DND-41 (cell line): ENCODE results near the gene TXNDC11.

Experiments used
- ATAC-seq: fragments of 200-7000 bp; cut with Tn5 transposase; 3 replicates; pipeline ENCODE4 v1.9.1; 2021; ENCODE audit warnings: low read depth; ENCODE audit not compliant: insufficient read depth
- DNase-seq: peaks from one replicate; pipeline ENCODE4 v3.0.0-alpha.2; 2020
- H2AFZ ChIP-seq: 2 replicates; pipeline ENCODE4 v1.6.0; 2012; ENCODE audit warnings: low read depth, low read length
- H3K27ac ChIP-seq: 2 replicates; pipeline ENCODE4 v1.5.1; 2012; ENCODE audit warnings: low read length, inconsistent platforms
- H3K27me3 ChIP-seq: fragments of 200-600 bp; sonication (generic); 2 replicates; pipeline ENCODE4 v1.6.0; 2012; ENCODE audit warnings: low read length, mild to moderate bottlenecking, inconsistent platforms; ENCODE audit not compliant: insufficient read depth, poor library complexity
- H3K36me3 ChIP-seq: 2 replicates; pipeline ENCODE4 v1.5.1; 2012; ENCODE audit warnings: low read length, inconsistent platforms; ENCODE audit not compliant: insufficient read depth
- H3K4me1 ChIP-seq: 2 replicates; pipeline ENCODE4 v1.5.1; 2012; ENCODE audit warnings: mild to moderate bottlenecking, low read length; ENCODE audit not compliant: insufficient read depth
- H3K4me2 ChIP-seq: 2 replicates; pipeline ENCODE4 v1.6.0; 2012; ENCODE audit warnings: mild to moderate bottlenecking, moderate library complexity, low read length, inconsistent platforms; ENCODE audit not compliant: insufficient read depth
- H3K4me3 ChIP-seq, 2 experiments: fragments of 200-600 bp in 1 of 2; shearing (Covaris generic) in 1 of 2; 2 replicates each; pipeline ENCODE4 v1.5.1; 2012 to 2016; ENCODE audit warnings: inconsistent platforms in 2 of 2, low read length in 2 of 2, mild to moderate bottlenecking in 2 of 2, low read depth in 1 of 2, moderate library complexity in 1 of 2
- H3K79me2 ChIP-seq: 2 replicates; pipeline ENCODE4 v1.6.0; 2012; ENCODE audit warnings: low read length, inconsistent platforms; ENCODE audit not compliant: insufficient read depth
- H3K9ac ChIP-seq: 2 replicates; pipeline ENCODE4 v1.6.0; 2012; ENCODE audit warnings: low read depth, mild to moderate bottlenecking, inconsistent platforms, low read length, moderate library complexity
- H3K9me3 ChIP-seq: 2 replicates; pipeline ENCODE4 v1.5.1; 2012; ENCODE audit warnings: low read length, moderate library complexity, mild to moderate bottlenecking, inconsistent platforms; ENCODE audit not compliant: insufficient read depth, severe bottlenecking
- H4K20me1 ChIP-seq: 2 replicates; pipeline ENCODE4 v1.6.0; 2012; ENCODE audit warnings: low read length; ENCODE audit not compliant: insufficient read depth
- EZH2 ChIP-seq: IDR thresholded peaks from 3 replicates; pipeline ENCODE4 v1.6.1; 2012; ENCODE audit warnings: borderline replicate concordance, low read depth, mild to moderate bottlenecking, moderate library complexity, low read length, inconsistent platforms; ENCODE audit not compliant: severe bottlenecking
- TF ChIP-seq, protein P1 (sequence below): IDR thresholded peaks from 2 replicates; pipeline ENCODE4 v1.5.1; 2012; ENCODE audit warnings: borderline replicate concordance, low read length, moderate library complexity, mild to moderate bottlenecking; ENCODE audit not compliant: poor library complexity, severe bottlenecking; ENCODE audit errors: extremely low read depth

Gene TXNDC11

DNA sequence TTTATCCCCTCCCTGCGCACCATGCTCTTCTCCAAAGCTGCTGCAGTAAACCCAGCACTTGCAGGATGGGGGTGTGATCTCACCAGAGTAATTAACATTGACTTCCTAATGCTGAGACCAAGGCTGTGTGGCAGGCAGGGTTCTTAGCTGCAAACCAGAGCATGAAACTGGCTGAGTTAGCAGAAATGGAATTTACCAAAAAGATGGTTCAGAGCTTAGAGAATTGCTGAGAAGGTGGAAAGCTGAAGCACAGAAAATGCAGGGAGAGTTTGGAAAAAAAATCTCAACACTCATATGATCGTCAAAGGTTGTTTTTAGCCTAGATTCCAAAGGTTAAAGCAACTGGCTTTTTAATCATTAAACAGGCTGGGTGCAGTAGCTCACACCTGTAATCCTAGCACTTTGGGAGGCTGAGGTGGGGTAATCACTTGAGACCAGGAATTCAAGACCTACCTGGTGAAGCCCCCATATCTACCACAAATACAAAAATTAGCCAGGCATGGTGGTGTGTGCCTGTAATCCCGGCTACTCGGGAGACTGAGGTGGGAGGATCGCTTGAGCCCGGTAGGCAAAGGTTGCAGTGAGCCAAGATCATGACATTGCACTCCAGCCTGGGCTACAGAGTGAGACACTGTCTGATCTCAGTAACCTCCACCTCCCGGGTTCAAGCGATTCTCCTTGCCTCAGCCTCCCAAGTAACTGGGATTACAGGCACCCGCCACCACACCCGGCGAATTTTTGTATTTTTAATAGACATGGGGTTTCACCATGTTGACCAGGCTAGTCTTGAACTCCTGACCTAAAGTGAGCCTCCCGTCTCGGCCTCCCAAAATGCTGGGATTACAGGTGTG lies 6.0 kb upstream of the TXNDC11 start:
- peaks cover 43% of the 10 kb centered on the region for H3K36me3 ChIP-seq
- H3K4me3 ChIP-seq: no peak overlapping the region
- no peak overlapping the region for H2AFZ ChIP-seq
- no peak overlapping the region for H3K9ac ChIP-seq
- H3K4me2 ChIP-seq: no peak overlapping the region
- H3K27me3 ChIP-seq: no peaks in the 10 kb centered on the region
- H3K27ac ChIP-seq: no peak overlapping the region
- peaks cover 5% of the 10 kb centered on the region for H3K4me1 ChIP-seq
- no peaks in the 10 kb centered on the region for H3K9me3 ChIP-seq
- H3K79me2 ChIP-seq: no peaks in the 10 kb centered on the region
- DNase-seq (no peak), ATAC-seq (no peak)
- TF ChIP-seq, protein P1, sequence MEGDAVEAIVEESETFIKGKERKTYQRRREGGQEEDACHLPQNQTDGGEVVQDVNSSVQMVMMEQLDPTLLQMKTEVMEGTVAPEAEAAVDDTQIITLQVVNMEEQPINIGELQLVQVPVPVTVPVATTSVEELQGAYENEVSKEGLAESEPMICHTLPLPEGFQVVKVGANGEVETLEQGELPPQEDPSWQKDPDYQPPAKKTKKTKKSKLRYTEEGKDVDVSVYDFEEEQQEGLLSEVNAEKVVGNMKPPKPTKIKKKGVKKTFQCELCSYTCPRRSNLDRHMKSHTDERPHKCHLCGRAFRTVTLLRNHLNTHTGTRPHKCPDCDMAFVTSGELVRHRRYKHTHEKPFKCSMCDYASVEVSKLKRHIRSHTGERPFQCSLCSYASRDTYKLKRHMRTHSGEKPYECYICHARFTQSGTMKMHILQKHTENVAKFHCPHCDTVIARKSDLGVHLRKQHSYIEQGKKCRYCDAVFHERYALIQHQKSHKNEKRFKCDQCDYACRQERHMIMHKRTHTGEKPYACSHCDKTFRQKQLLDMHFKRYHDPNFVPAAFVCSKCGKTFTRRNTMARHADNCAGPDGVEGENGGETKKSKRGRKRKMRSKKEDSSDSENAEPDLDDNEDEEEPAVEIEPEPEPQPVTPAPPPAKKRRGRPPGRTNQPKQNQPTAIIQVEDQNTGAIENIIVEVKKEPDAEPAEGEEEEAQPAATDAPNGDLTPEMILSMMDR: no peak
- H4K20me1 ChIP-seq: no peaks in the 10 kb centered on the region

DNA sequence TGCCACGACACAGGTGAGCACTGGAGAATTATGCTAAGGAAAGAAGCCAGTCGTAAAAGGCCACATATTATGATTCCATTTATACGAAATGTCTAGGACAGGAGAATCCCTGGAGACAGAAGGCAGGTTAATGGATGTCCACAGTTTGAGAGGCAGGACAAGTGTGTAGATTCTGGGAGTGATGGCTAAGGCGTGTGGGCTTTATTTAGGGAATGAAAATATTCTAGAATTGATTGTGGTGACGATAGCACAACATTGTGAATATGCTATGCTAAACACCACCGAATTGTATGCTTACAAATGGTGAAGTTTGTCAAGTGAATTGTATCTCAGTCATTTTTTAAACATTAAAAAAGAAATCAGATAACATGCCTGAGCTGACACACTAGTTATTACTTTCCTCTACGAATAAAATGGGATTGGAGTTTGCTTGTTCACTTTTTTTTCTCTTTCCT lies 5.3 kb upstream of the TXNDC11 start:
- ATAC-seq: no peak
- H3K4me1 ChIP-seq: peaks cover 11% of the 10 kb centered on the region
- no peaks in the 10 kb centered on the region for H3K9me3 ChIP-seq
- no peaks in the 10 kb centered on the region for H3K79me2 ChIP-seq
- H3K9ac ChIP-seq: no peak overlapping the region
- DNase-seq: no peak
- no peak overlapping the region for H3K4me2 ChIP-seq
- H4K20me1 ChIP-seq: no peaks in the 10 kb centered on the region
- TF ChIP-seq EZH2: no peak
- TF ChIP-seq, protein P1: no peak
- no peaks in the 10 kb centered on the region for H3K27me3 ChIP-seq
- H2AFZ ChIP-seq: no peak overlapping the region
- H3K27ac ChIP-seq: no peak overlapping the region
- H3K36me3 ChIP-seq: peaks cover 37% of the 10 kb centered on the region
- no peak overlapping the region for H3K4me3 ChIP-seq

DNA sequence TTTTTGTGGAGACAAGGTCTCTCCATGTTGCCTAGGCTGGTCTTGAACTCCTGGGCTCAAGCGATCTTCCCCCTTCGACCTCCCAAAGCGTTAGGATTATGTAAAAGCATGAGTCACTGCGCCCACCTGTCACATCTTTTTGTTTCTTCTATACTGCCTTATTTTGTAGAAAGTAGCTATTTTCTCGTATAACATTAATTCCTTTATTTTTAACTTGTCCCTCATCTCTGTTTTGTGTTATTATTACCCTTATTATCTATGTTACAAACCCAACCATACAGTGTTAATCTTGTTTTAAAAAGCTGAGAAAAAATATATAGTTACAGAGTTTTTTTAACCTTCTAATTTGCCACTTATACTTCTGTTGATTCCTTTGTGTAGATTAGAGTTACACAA lies 1.4 kb upstream of the TXNDC11 start:
- no peak overlapping the region for H3K4me2 ChIP-seq
- H3K9me3 ChIP-seq: no peaks in the 10 kb centered on the region
- DNase-seq (no peak), ATAC-seq (no peak)
- TF ChIP-seq, protein P1: no peak
- no peak for TF ChIP-seq EZH2
- H4K20me1 ChIP-seq: peaks cover 17% of the 10 kb centered on the region; the same call in 1 of the 2 replicates
- no peak overlapping the region for H3K4me3 ChIP-seq
- H3K79me2 ChIP-seq: peaks cover 33% of the 10 kb centered on the region
- no peak overlapping the region for H3K9ac ChIP-seq
- no peak overlapping the region for H3K27ac ChIP-seq
- peaks cover 5% of the 10 kb centered on the region; the same call in 1 of the 2 replicates for H3K36me3 ChIP-seq
- H2AFZ ChIP-seq: no peak overlapping the region
- peaks cover 36% of the 10 kb centered on the region for H3K4me1 ChIP-seq
- H3K27me3 ChIP-seq: no peaks in the 10 kb centered on the region
